ENCODE results near the gene FAM9B.
"Not testable (repeated sequence)": the region's sequence is repeated elsewhere in the genome, so short reads cannot be mapped to it uniquely, and the experiment has no call there.

Gene FAM9B

DNA sequence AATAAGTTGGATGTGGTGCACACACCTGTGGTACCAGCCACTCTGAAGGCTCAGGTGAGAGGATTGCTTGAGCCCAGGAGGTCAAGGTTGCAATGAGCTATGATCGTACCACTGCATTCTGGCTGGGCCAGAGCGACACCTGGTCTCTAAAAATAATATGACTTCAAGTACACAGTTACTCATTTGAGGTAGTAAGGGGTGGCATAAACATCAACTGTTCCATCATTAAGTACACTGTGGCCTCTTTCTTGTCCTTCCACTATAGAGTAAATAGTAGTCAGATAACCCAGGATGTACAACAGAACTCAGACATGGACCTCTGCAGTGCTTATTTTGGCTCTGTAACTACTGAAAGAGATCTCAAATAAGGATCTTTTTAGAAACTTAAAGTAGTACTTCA is 10.6 kb downstream of the FAM9B start:
- TF ChIP-seq EZH2phosphoT487 (IDR thresholded peaks at IDR 0.05; ENCODE audit: low read depth): no peak
- TF ChIP-seq, protein P1, sequence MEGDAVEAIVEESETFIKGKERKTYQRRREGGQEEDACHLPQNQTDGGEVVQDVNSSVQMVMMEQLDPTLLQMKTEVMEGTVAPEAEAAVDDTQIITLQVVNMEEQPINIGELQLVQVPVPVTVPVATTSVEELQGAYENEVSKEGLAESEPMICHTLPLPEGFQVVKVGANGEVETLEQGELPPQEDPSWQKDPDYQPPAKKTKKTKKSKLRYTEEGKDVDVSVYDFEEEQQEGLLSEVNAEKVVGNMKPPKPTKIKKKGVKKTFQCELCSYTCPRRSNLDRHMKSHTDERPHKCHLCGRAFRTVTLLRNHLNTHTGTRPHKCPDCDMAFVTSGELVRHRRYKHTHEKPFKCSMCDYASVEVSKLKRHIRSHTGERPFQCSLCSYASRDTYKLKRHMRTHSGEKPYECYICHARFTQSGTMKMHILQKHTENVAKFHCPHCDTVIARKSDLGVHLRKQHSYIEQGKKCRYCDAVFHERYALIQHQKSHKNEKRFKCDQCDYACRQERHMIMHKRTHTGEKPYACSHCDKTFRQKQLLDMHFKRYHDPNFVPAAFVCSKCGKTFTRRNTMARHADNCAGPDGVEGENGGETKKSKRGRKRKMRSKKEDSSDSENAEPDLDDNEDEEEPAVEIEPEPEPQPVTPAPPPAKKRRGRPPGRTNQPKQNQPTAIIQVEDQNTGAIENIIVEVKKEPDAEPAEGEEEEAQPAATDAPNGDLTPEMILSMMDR (IDR thresholded peaks at IDR 0.05; ENCODE audit: low read depth, low read length): no peak
- H3K27me3 ChIP-seq (ENCODE audit: low read depth, low read length): no peaks in the 10 kb centered on the region
- H3K4me1 ChIP-seq (ENCODE audit: low read length): no peaks in the 10 kb centered on the region
- H3K4me2 ChIP-seq (ENCODE audit: low read length): no peak overlapping the region
- no peaks in the 10 kb centered on the region for H3K9me3 ChIP-seq (ENCODE audit: insufficient read depth, low read length)
- H3K27ac ChIP-seq (ENCODE audit: low read length): no peak overlapping the region
- no peak overlapping the region for H2AFZ ChIP-seq (ENCODE audit: low read depth, low read length)
- no peaks in the 10 kb centered on the region for H3K79me2 ChIP-seq (ENCODE audit: low read length)
- no peak overlapping the region for H3K9ac ChIP-seq (ENCODE audit: low read length)
- H3K4me3 ChIP-seq (ENCODE audit: low read length): no peak overlapping the region
- no peaks in the 10 kb centered on the region for H3K36me3 ChIP-seq (replicated peaks; ENCODE audit: low read depth, low read length)
- no peaks in the 10 kb centered on the region for H4K20me1 ChIP-seq (ENCODE audit: insufficient read depth, low read length)

GRCh38 chrX:9019151-9019550 is 14.8 kb downstream of the FAM9B start:
- Histone ChIP-seq H3K9ac (ENCODE audit: low read length) (no peak overlapping the region), H3K9me3 (ENCODE audit: insufficient read depth, low read length) (no peaks in the 10 kb centered on the region), H3K79me2 (ENCODE audit: low read length) (no peaks in the 10 kb centered on the region), H3K36me3 (replicated peaks; ENCODE audit: low read depth, low read length) (no peaks in the 10 kb centered on the region), H3K27ac (ENCODE audit: low read length) (no peak overlapping the region), H3K4me2 (ENCODE audit: low read length) (no peak overlapping the region), H4K20me1 (ENCODE audit: insufficient read depth, low read length) (no peaks in the 10 kb centered on the region), H3K4me3 (ENCODE audit: low read length) (no peak overlapping the region), H2AFZ (ENCODE audit: low read depth, low read length) (no peak overlapping the region), H3K27me3 (ENCODE audit: low read depth, low read length) (no peaks in the 10 kb centered on the region), H3K4me1 (ENCODE audit: low read length) (no peaks in the 10 kb centered on the region)
- no peak for TF ChIP-seq EZH2phosphoT487 (IDR thresholded peaks at IDR 0.05; ENCODE audit: low read depth)
- TF ChIP-seq, protein P1 (IDR thresholded peaks at IDR 0.05; ENCODE audit: low read depth, low read length): no peak

GRCh38 chrX:9018332-9018731 is 15.6 kb downstream of the FAM9B start:
- not testable (repeated sequence) for H3K4me2 ChIP-seq (ENCODE audit: low read length); H3K79me2 ChIP-seq (ENCODE audit: low read length); H4K20me1 ChIP-seq (ENCODE audit: insufficient read depth, low read length); H3K4me1 ChIP-seq (ENCODE audit: low read length); H3K9me3 ChIP-seq (ENCODE audit: insufficient read depth, low read length); H3K27me3 ChIP-seq (ENCODE audit: low read depth, low read length); H3K9ac ChIP-seq (ENCODE audit: low read length); H3K27ac ChIP-seq (ENCODE audit: low read length); H3K36me3 ChIP-seq (replicated peaks; ENCODE audit: low read depth, low read length); H3K4me3 ChIP-seq (ENCODE audit: low read length); H2AFZ ChIP-seq (ENCODE audit: low read depth, low read length)

DNA sequence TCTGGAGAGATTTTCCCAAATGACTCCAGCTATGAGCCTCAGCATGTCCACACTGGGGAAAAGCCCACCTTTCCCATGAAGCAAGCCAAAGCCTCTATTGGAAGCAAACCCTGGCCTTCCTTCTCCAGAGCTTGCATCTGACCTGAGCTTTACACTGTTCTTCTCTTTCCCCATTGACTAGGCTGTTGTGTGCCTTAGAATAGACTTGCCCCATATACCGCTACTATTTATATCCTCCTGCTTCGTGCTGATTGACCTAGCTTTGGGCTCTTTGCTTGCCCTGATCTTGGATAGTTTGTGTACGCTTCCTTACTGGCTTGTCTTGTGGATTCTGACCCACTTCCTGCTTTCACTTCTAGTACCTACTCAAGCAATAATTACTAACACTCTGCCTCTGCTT is 30.9 kb downstream of the FAM9B start:
- no peak overlapping the region for H3K27ac ChIP-seq (ENCODE audit: low read length)
- H3K4me2 ChIP-seq (ENCODE audit: low read length): no peak overlapping the region
- H3K27me3 ChIP-seq (ENCODE audit: low read depth, low read length): no peaks in the 10 kb centered on the region
- H4K20me1 ChIP-seq (ENCODE audit: insufficient read depth, low read length): no peaks in the 10 kb centered on the region
- no peak overlapping the region for H2AFZ ChIP-seq (ENCODE audit: low read depth, low read length)
- no peak overlapping the region for H3K4me3 ChIP-seq (ENCODE audit: low read length)
- no peak overlapping the region for H3K9ac ChIP-seq (ENCODE audit: low read length)
- no peaks in the 10 kb centered on the region for H3K36me3 ChIP-seq (replicated peaks; ENCODE audit: low read depth, low read length)
- H3K4me1 ChIP-seq (ENCODE audit: low read length): no peaks in the 10 kb centered on the region
- TF ChIP-seq EZH2phosphoT487 (IDR thresholded peaks at IDR 0.05; ENCODE audit: low read depth): no peak
- TF ChIP-seq, protein P1 (IDR thresholded peaks at IDR 0.05; ENCODE audit: low read depth, low read length): no peak
- H3K9me3 ChIP-seq (ENCODE audit: insufficient read depth, low read length): no peaks in the 10 kb centered on the region
- no peaks in the 10 kb centered on the region for H3K79me2 ChIP-seq (ENCODE audit: low read length)

- TF ChIP-seq EZH2phosphoT487 (IDR thresholded peaks at IDR 0.05; ENCODE audit: low read depth): no peak
- TF ChIP-seq, protein P1 (IDR thresholded peaks at IDR 0.05; ENCODE audit: low read depth, low read length): no peak
- Histone ChIP-seq H3K9ac (ENCODE audit: low read length) (no peak overlapping the region), H3K27ac (ENCODE audit: low read length) (no peak overlapping the region), H3K4me1 (ENCODE audit: low read length) (no peaks in the 10 kb centered on the region), H4K20me1 (ENCODE audit: insufficient read depth, low read length) (no peaks in the 10 kb centered on the region), H3K79me2 (ENCODE audit: low read length) (no peaks in the 10 kb centered on the region), H3K9me3 (ENCODE audit: insufficient read depth, low read length) (no peaks in the 10 kb centered on the region), H3K27me3 (ENCODE audit: low read depth, low read length) (no peaks in the 10 kb centered on the region; the same call in 1 of the 2 replicates), H3K36me3 (replicated peaks; ENCODE audit: low read depth, low read length) (no peaks in the 10 kb centered on the region), H3K4me3 (ENCODE audit: low read length) (no peak overlapping the region), H2AFZ (ENCODE audit: low read depth, low read length) (no peak overlapping the region), H3K4me2 (ENCODE audit: low read length) (no peak overlapping the region)
Observed at GRCh38 chrX:8988446-8988845, 45.5 kb downstream of the FAM9B start.
